Measurements from ENCODE around the gene SEMA6B.

Gene SEMA6B

DNA sequence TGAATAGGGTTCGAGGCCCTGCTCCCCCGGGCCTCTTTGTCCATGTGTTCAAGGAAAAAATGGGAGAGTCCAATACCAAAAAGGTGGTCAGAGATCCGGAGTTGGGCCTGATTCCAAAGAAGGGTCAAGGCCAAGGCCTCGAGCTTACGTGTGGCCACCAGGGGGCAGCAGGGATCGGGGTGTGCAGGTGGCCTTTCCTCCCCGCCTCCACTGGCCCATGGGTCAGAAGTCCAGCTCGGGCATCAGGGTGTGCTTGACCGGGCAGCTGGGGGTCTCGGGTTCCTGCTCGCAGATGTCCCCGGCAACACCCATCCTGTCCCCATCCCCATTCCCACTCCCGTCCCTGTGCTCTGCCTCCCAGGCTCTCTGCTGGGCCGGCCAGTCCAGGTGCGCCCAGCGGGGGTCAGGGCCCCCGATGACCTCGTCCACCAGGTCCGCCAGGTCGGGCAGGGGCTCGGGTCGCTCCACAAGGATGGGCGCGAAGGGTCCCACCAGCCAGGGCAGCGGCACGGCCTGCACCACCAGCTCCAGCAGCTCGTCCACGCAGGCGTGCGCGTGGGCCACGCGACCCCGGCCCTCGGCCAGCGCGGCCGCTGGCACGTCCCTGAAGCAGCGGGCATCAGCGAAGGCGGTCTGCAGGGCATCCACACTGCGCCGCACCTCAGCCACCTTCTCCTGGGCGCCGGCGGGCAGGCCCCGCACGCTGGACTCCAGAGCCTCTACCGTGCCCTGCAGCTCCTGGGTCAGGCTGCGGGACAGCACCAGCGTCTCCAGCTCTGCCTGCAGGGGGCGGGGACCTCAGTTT, 36.0 kb downstream of the SEMA6B start:
- Histone ChIP-seq H4K8ac (ENCODE audit: low read depth, low read length) (no peak overlapping the region), H2AK5ac (ENCODE audit: low read length) (no peak overlapping the region), H3K79me1 (ENCODE audit: low read length) (no peaks in the 10 kb centered on the region), H3K4me2 (ENCODE audit: low read length) (no peak overlapping the region), H3K27ac (ENCODE audit: low read depth, low read length) (no peak overlapping the region), H3K36me3 (ENCODE audit: control insufficient read depth in 1 of 2, insufficient read depth in 2 of 2, low read length in 2 of 2) (no peaks in the 10 kb centered on the region), H3K27me3 (ENCODE audit: insufficient read depth, low read length) (no peaks in the 10 kb centered on the region), H2BK12ac (ENCODE audit: low read length) (no peak overlapping the region), H2AFZ (ENCODE audit: insufficient read depth, low read length, poor library complexity) (no peak overlapping the region), H3K4me1 (ENCODE audit: control insufficient read depth in 1 of 2, insufficient read depth in 2 of 2, low read length in 2 of 2) (peaks cover 4% of the 10 kb centered on the region in 2 experiments), H3K9ac (ENCODE audit: low read length) (no peak overlapping the region), H3K4ac (ENCODE audit: low read depth, low read length) (no peak overlapping the region), H2BK5ac (ENCODE audit: low read depth, low read length, poor library complexity) (no peak overlapping the region), H3K14ac (ENCODE audit: low read length) (no peak overlapping the region), H3K79me2 (ENCODE audit: control insufficient read depth, insufficient read depth, low read length, poor library complexity) (no peaks in the 10 kb centered on the region), H3K18ac (ENCODE audit: low read length) (no peak overlapping the region), H4K12ac (ENCODE audit: low read depth, low read length) (no peak overlapping the region), H2BK120ac (ENCODE audit: insufficient read depth, low read length, poor library complexity) (no peak overlapping the region), H3K4me3 (ENCODE audit: low read depth, low read length) (no peak overlapping the region), H3K23ac (ENCODE audit: low read length) (no peak overlapping the region), H4K91ac (ENCODE audit: low read depth, low read length) (no peak overlapping the region), H3K9me3 (ENCODE audit: insufficient read depth, low read depth, low read length) (no peaks in the 10 kb centered on the region)
- WGBS (ENCODE audit: extremely low coverage, insufficient coverage, insufficient read length), result no CpG with 5 or more reads among the region's 53 CpGs
- DNase-seq, result peak in 1 of 2 donors; percentile 62

DNA sequence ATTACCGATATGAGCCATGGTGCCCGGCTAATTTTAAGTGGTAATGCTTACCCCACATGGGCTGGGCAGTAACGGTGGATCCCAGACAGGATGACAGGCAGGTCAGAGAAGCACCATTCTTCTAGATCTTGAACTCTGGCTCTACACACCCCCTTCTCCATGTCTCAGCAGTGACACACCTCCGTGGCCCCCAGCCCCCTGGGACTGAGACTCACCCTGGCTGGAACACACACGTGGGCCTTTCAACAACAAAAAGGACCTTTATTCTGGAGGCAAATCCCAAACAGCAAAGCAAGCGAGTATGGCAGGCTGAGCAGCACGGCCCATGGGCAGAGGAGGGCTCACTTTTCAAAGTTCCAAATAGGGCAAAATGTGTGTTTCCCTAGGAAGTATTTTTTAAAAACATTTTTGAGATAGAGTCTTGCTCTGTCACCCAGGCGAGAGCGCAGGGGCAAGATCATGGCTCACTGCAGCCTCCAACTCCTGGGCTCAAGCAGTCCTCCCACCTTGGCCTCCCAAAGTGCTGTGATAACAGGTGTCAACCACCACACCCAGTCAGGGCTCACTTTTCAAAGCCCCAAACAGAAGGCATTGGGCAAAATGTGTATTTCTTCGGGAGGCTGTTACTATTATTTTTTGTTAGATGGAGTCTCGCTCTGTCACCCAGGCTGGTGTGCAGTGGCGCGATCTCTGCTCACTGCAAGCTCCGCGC, 37.0 kb downstream of the SEMA6B start:
- H2AK5ac ChIP-seq (ENCODE audit: low read length), result no peak overlapping the region
- no peak overlapping the region for H3K4ac ChIP-seq (ENCODE audit: low read depth, low read length)
- H3K9me3 ChIP-seq (ENCODE audit: insufficient read depth, low read depth, low read length), result no peaks in the 10 kb centered on the region
- no peak overlapping the region for H2BK120ac ChIP-seq (ENCODE audit: insufficient read depth, low read length, poor library complexity)
- H2BK12ac ChIP-seq (ENCODE audit: low read length), result no peak overlapping the region
- no peak overlapping the region for H3K9ac ChIP-seq (ENCODE audit: low read length)
- no peaks in the 10 kb centered on the region for H3K79me1 ChIP-seq (ENCODE audit: low read length)
- H3K18ac ChIP-seq (ENCODE audit: low read length), result no peak overlapping the region
- no peak overlapping the region for H2AFZ ChIP-seq (ENCODE audit: insufficient read depth, low read length, poor library complexity)
- no peak overlapping the region for H4K12ac ChIP-seq (ENCODE audit: low read depth, low read length)
- no peak for DNase-seq
- H3K4me1 ChIP-seq (ENCODE audit: control insufficient read depth in 1 of 2, insufficient read depth in 2 of 2, low read length in 2 of 2), result peaks cover 4% of the 10 kb centered on the region in 2 experiments
- no CpG with 5 or more reads among the region's 15 CpGs for WGBS (ENCODE audit: extremely low coverage, insufficient coverage, insufficient read length)
- H3K36me3 ChIP-seq (ENCODE audit: control insufficient read depth in 1 of 2, insufficient read depth in 2 of 2, low read length in 2 of 2), result no peaks in the 10 kb centered on the region
- H3K4me2 ChIP-seq (ENCODE audit: low read length), result no peak overlapping the region
- H3K14ac ChIP-seq (ENCODE audit: low read length), result no peak overlapping the region
- no peak overlapping the region for H3K23ac ChIP-seq (ENCODE audit: low read length)
- no peak overlapping the region for H4K91ac ChIP-seq (ENCODE audit: low read depth, low read length)
- no peaks in the 10 kb centered on the region for H3K79me2 ChIP-seq (ENCODE audit: control insufficient read depth, insufficient read depth, low read length, poor library complexity)
- H3K27ac ChIP-seq (ENCODE audit: low read depth, low read length), result no peak overlapping the region
- no peak overlapping the region for H2BK5ac ChIP-seq (ENCODE audit: low read depth, low read length, poor library complexity)
- no peak overlapping the region for H3K4me3 ChIP-seq (ENCODE audit: low read depth, low read length)
- no peak overlapping the region for H4K8ac ChIP-seq (ENCODE audit: low read depth, low read length)
- H3K27me3 ChIP-seq (ENCODE audit: insufficient read depth, low read length), result no peaks in the 10 kb centered on the region

DNA sequence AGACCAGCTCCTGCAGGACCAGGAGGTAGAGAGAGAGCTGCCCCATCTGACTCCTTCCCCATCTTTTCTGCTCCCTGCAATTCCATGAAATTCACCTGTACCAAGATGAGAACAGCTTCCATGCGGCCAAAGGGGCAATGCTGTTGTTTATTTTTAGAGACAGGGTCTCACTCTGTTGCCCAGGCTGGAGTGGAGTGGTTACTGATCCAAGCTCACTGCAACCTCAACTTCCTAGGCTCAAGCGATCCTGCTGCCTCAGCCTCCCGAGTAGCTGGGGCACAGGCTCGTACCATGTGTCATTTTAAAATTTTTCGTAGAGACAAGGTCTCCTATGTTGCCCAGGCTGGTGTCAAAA, 37.6 kb downstream of the SEMA6B start:
- Histone ChIP-seq H3K4me1 (ENCODE audit: control insufficient read depth in 1 of 2, insufficient read depth in 2 of 2, low read length in 2 of 2) (peaks cover 4% of the 10 kb centered on the region in 2 experiments), H3K18ac (ENCODE audit: low read length) (no peak overlapping the region), H2AK5ac (ENCODE audit: low read length) (no peak overlapping the region), H2BK12ac (ENCODE audit: low read length) (no peak overlapping the region), H3K79me2 (ENCODE audit: control insufficient read depth, insufficient read depth, low read length, poor library complexity) (no peaks in the 10 kb centered on the region), H3K4me3 (ENCODE audit: low read depth, low read length) (no peak overlapping the region), H4K91ac (ENCODE audit: low read depth, low read length) (no peak overlapping the region), H3K27ac (ENCODE audit: low read depth, low read length) (no peak overlapping the region), H3K27me3 (ENCODE audit: insufficient read depth, low read length) (no peaks in the 10 kb centered on the region), H3K79me1 (ENCODE audit: low read length) (no peaks in the 10 kb centered on the region), H3K23ac (ENCODE audit: low read length) (no peak overlapping the region), H3K4me2 (ENCODE audit: low read length) (no peak overlapping the region), H2AFZ (ENCODE audit: insufficient read depth, low read length, poor library complexity) (no peak overlapping the region), H4K8ac (ENCODE audit: low read depth, low read length) (no peak overlapping the region), H4K12ac (ENCODE audit: low read depth, low read length) (no peak overlapping the region), H3K9me3 (ENCODE audit: insufficient read depth, low read depth, low read length) (no peaks in the 10 kb centered on the region), H3K4ac (ENCODE audit: low read depth, low read length) (no peak overlapping the region), H2BK5ac (ENCODE audit: low read depth, low read length, poor library complexity) (no peak overlapping the region), H3K36me3 (ENCODE audit: control insufficient read depth in 1 of 2, insufficient read depth in 2 of 2, low read length in 2 of 2) (no peaks in the 10 kb centered on the region), H2BK120ac (ENCODE audit: insufficient read depth, low read length, poor library complexity) (no peak overlapping the region), H3K14ac (ENCODE audit: low read length) (no peak overlapping the region), H3K9ac (ENCODE audit: low read length) (no peak overlapping the region)
- no peak for DNase-seq
- no CpG with 5 or more reads among the region's 5 CpGs for WGBS (ENCODE audit: extremely low coverage, insufficient coverage, insufficient read length)

DNA sequence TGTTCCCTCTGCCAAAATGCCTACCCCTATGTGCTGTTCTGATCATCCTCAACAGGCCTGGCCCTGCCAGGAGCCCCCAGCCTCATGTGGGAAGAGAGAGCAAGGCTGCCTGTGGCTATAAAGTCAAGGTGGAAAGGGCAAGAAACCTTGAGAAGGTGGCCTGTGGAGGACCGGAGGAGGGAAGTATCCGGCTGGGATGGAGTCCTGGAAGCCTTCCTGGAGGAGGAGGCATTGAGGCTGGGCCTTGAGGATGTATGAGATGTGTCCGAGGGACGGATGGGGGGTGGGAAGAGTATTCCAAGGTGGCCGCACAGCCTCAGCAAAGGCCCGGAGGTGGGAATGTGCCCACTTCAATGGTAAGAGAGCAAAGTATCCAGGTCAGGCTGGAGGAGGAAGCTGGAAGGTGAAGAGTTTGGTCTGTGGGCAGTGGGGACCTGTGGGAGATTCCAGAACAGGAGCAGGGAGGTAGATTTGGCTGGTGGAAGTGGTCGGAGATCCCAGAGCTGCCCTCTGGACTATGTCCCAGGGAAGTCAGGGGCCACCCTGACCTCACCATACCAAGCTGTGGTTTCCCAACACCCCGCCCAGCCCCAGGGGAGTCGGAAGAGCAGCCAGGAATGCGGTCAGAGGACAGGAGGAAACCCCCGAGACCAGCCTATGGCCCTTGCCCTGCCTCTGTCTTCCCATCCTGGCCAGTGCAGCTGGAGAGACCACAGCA, 38.2 kb downstream of the SEMA6B start:
- Histone ChIP-seq H3K27ac (ENCODE audit: low read depth, low read length) (no peak overlapping the region), H2BK120ac (ENCODE audit: insufficient read depth, low read length, poor library complexity) (no peak overlapping the region), H4K12ac (ENCODE audit: low read depth, low read length) (no peak overlapping the region), H3K9ac (ENCODE audit: low read length) (no peak overlapping the region), H2AFZ (ENCODE audit: insufficient read depth, low read length, poor library complexity) (no peak overlapping the region), H4K91ac (ENCODE audit: low read depth, low read length) (no peak overlapping the region), H3K79me1 (ENCODE audit: low read length) (no peaks in the 10 kb centered on the region), H3K36me3 (ENCODE audit: control insufficient read depth in 1 of 2, insufficient read depth in 2 of 2, low read length in 2 of 2) (no peaks in the 10 kb centered on the region), H3K4me3 (ENCODE audit: low read depth, low read length) (no peak overlapping the region), H2BK12ac (ENCODE audit: low read length) (no peak overlapping the region), H3K23ac (ENCODE audit: low read length) (no peak overlapping the region), H2AK5ac (ENCODE audit: low read length) (no peak overlapping the region), H3K4me2 (ENCODE audit: low read length) (no peak overlapping the region), H3K4me1 (ENCODE audit: control insufficient read depth in 1 of 2, insufficient read depth in 2 of 2, low read length in 2 of 2) (peaks cover 4% of the 10 kb centered on the region in 2 experiments), H3K27me3 (ENCODE audit: insufficient read depth, low read length) (no peaks in the 10 kb centered on the region), H2BK5ac (ENCODE audit: low read depth, low read length, poor library complexity) (no peak overlapping the region), H3K79me2 (ENCODE audit: control insufficient read depth, insufficient read depth, low read length, poor library complexity) (no peaks in the 10 kb centered on the region), H3K14ac (ENCODE audit: low read length) (no peak overlapping the region), H3K18ac (ENCODE audit: low read length) (no peak overlapping the region), H4K8ac (ENCODE audit: low read depth, low read length) (no peak overlapping the region), H3K4ac (ENCODE audit: low read depth, low read length) (no peak overlapping the region), H3K9me3 (ENCODE audit: insufficient read depth, low read depth, low read length) (no peaks in the 10 kb centered on the region)
- WGBS (ENCODE audit: extremely low coverage, insufficient coverage, insufficient read length), result no CpG with 5 or more reads among the region's 11 CpGs
- DNase-seq, result no peak
